Neural cell (in vitro differentiated cells): ENCODE data around the gene PYDC2. TPM values are rescaled to one million over a fixed set of nuclear protein-coding genes. Genes with fewer than 3 reads are reported as not detected.

Source experiments
- H2AFZ ChIP-seq: fragments of 200-600, 300-800 bp; sonication (generic), shearing (Covaris generic); 2 replicates; pipeline ENCODE4 v1.6.0; 2014; ENCODE audit warnings: low read depth, mild to moderate bottlenecking, antibody characterized with exemption, low read length, moderate library complexity
- H3F3A ChIP-seq: fragments of 200-600 bp; shearing (Covaris generic); 2 replicates; pipeline ENCODE4 v1.6.1; 2016; ENCODE audit warnings: mild to moderate bottlenecking, moderate library complexity, mixed read lengths, antibody characterized with exemption, low read length; ENCODE audit not compliant: insufficient read depth, poor library complexity, severe bottlenecking
- H3K27ac ChIP-seq: fragments of 200-600, 300-800 bp; sonication (generic), shearing (Covaris generic); 2 replicates; pipeline ENCODE4 v1.5.1; 2014; ENCODE audit warnings: mild to moderate bottlenecking, low read length, moderate library complexity
- H3K27me3 ChIP-seq: fragments of 300-800, 200-600 bp; sonication (generic), shearing (Covaris generic); 2 replicates; pipeline ENCODE4 v1.6.0; 2014; ENCODE audit warnings: mild to moderate bottlenecking, low read depth, low read length, moderate library complexity; ENCODE audit not compliant: insufficient read depth
- H3K36me3 ChIP-seq: fragments of 300-800, 200-600 bp; sonication (generic), shearing (Covaris generic); 2 replicates; pipeline ENCODE4 v1.5.1; 2014; ENCODE audit warnings: mild to moderate bottlenecking, antibody characterized with exemption, low read length, moderate library complexity; ENCODE audit not compliant: insufficient read depth
- H3K4me2 ChIP-seq: fragments of 300-800, 200-600 bp; sonication (generic), shearing (Covaris generic); 2 replicates; pipeline ENCODE4 v1.6.0; 2014; ENCODE audit warnings: mild to moderate bottlenecking, low read length
- H3K4me3 ChIP-seq: fragments of 300-800, 200-600 bp; sonication (generic), shearing (Covaris generic); 2 replicates; pipeline ENCODE4 v1.5.1; 2014; ENCODE audit warnings: mild to moderate bottlenecking, low read length, moderate library complexity
- H3K79me2 ChIP-seq: fragments of 200-600 bp; shearing (Covaris generic); replicated peaks from 2 replicates; pipeline ENCODE4 v1.6.0; 2014; ENCODE audit warnings: mild to moderate bottlenecking, low read length, moderate library complexity; ENCODE audit not compliant: insufficient read depth
- H3K9ac ChIP-seq: fragments of 300-800, 200-600 bp; sonication (generic), shearing (Covaris generic); 2 replicates; pipeline ENCODE4 v1.6.1; 2016; ENCODE audit warnings: mild to moderate bottlenecking, low read length, mixed read lengths
- H3K9me2 ChIP-seq: fragments of 200-600 bp; shearing (Covaris generic); 2 replicates; pipeline ENCODE4 v1.6.1; 2016; ENCODE audit warnings: mild to moderate bottlenecking, low read length, mixed read lengths; ENCODE audit not compliant: insufficient read depth
- H3K9me3 ChIP-seq: fragments of 200-600, 300-800 bp; sonication (generic), shearing (Covaris generic); 2 replicates; pipeline ENCODE4 v1.6.1; 2016; ENCODE audit warnings: mild to moderate bottlenecking, mixed run types, low read length, moderate library complexity, mixed read lengths
- H4K20me1 ChIP-seq: fragments of 200-600 bp; shearing (Covaris generic); 2 replicates; pipeline ENCODE4 v1.6.1; 2016; ENCODE audit warnings: mild to moderate bottlenecking, mixed run types; ENCODE audit not compliant: insufficient read depth
- CTCF ChIP-seq: fragments of 450-650 bp; IDR thresholded peaks from 2 replicates; pipeline ENCODE4 v1.5.1; 2014; ENCODE audit warnings: antibody characterized with exemption, mild to moderate bottlenecking, moderate library complexity; ENCODE audit not compliant: poor library complexity, severe bottlenecking
- EP300 ChIP-seq: fragments of 450-650 bp; conservative IDR thresholded peaks from 2 replicates; pipeline ENCODE4 v1.6.1; 2014; ENCODE audit warnings: antibody characterized with exemption, mild to moderate bottlenecking, moderate library complexity; ENCODE audit not compliant: poor library complexity, severe bottlenecking
- EZH2 ChIP-seq: fragments of 200-600, 300-800 bp; shearing (Covaris generic), sonication (generic); IDR thresholded peaks from 2 replicates; pipeline ENCODE4 v1.6.1; 2014; ENCODE audit warnings: antibody characterized with exemption, low read length, borderline replicate concordance, mild to moderate bottlenecking; ENCODE audit not compliant: insufficient read depth, poor library complexity, severe bottlenecking
- MXI1 ChIP-seq: fragments of 450-650 bp; conservative IDR thresholded peaks from 2 replicates; pipeline ENCODE4 v1.6.1; 2014; ENCODE audit warnings: antibody characterized with exemption, mild to moderate bottlenecking; ENCODE audit not compliant: poor library complexity, severe bottlenecking
- POLR2AphosphoS5 ChIP-seq: IDR thresholded peaks from 2 replicates; pipeline ENCODE4 v1.6.1; 2012
- RAD21 ChIP-seq: fragments of 450-650 bp; conservative IDR thresholded peaks from 2 replicates; pipeline ENCODE4 v1.6.1; 2014; ENCODE audit warnings: antibody characterized with exemption, mild to moderate bottlenecking, moderate library complexity
- REST ChIP-seq: IDR thresholded peaks from 2 replicates; pipeline ENCODE4 v1.6.1; 2012; ENCODE audit warnings: borderline replicate concordance
- SMC3 ChIP-seq: fragments of 450-650 bp; conservative IDR thresholded peaks from 2 replicates; pipeline ENCODE4 v1.6.1; 2014; ENCODE audit warnings: antibody characterized with exemption, mild to moderate bottlenecking, moderate library complexity; ENCODE audit not compliant: poor library complexity
- TAF1 ChIP-seq: IDR thresholded peaks from 2 replicates; pipeline ENCODE4 v1.6.1; 2012; ENCODE audit warnings: low read depth
- polyA plus RNA-seq: library from polyadenylated mRNA; depleted of rRNA; stranded (reverse); fragments of >200 nt; gene quantifications from 2 replicates; pipeline ENCODE4 v1.2.3, GENCODE V29; 2014
- small RNA-seq, 3 experiments: library from RNA; depleted of rRNA; stranded (forward); fragments of <200 nt; gene quantifications; one replicate each; pipeline ENCODE3, GENCODE V24; 2012

PYDC2 gene
- polyA plus RNA-seq, 1 donor from 2014 or later: not detected

GRCh38 chr3:191509078-191509477, 48.1 kb downstream of the PYDC2 start:
- no peaks in the 10 kb centered on the region for H3K9me2 ChIP-seq
- TF ChIP-seq CTCF: no peak
- TF ChIP-seq RAD21: no peak
- TF ChIP-seq POLR2AphosphoS5: no peak
- TF ChIP-seq SMC3: no peak
- TF ChIP-seq REST: no peak
- no peak for TF ChIP-seq EP300
- TF ChIP-seq MXI1: no peak
- TF ChIP-seq TAF1: no peak
- TF ChIP-seq EZH2: no peak
- H3K9ac ChIP-seq: no peak overlapping the region
- H3K79me2 ChIP-seq: no peaks in the 10 kb centered on the region
- H3K4me2 ChIP-seq: no peak overlapping the region
- no peaks in the 10 kb centered on the region for H3K36me3 ChIP-seq
- H3K27ac ChIP-seq: no peak overlapping the region
- H4K20me1 ChIP-seq: no peaks in the 10 kb centered on the region
- H3K4me3 ChIP-seq: no peak overlapping the region
- no peaks in the 10 kb centered on the region for H3K9me3 ChIP-seq
- no peaks in the 10 kb centered on the region for H3K27me3 ChIP-seq
- H3F3A ChIP-seq: no peaks in the 10 kb centered on the region
- no peak overlapping the region for H2AFZ ChIP-seq

Small RNAs within 50 kb of the gene (small RNA-seq; reads per million reads assigned to genes)
- gene PYDC2: 0 reads per million in 3 experiments

Other genes with a start within 250 kb of the PYDC2 start
- gene CCDC50, start 131.8 kb upstream of the PYDC2 start, polyA plus RNA-seq: 51.7 and 58.2 TPM in 2 replicates
- 0.46 TPM in 1 of 2 replicates, not detected in the other for gene UTS2B, start 130.6 kb upstream of the PYDC2 start, polyA plus RNA-seq